HG03457 (cell line): ENCODE data around the gene TMEM130.
A peak's percentile ranks its signal among the peaks of the same experiment; 100 is the strongest.

ENCODE experiments used
- ATAC-seq: cut with Tn5 transposase; IDR thresholded peaks from one replicate; pipeline ENCODE4 v1.9.1; 2021; ENCODE audit warnings: moderate number of reproducible peaks; ENCODE audit not compliant: unreplicated experiment

The TMEM130 gene, protein sequence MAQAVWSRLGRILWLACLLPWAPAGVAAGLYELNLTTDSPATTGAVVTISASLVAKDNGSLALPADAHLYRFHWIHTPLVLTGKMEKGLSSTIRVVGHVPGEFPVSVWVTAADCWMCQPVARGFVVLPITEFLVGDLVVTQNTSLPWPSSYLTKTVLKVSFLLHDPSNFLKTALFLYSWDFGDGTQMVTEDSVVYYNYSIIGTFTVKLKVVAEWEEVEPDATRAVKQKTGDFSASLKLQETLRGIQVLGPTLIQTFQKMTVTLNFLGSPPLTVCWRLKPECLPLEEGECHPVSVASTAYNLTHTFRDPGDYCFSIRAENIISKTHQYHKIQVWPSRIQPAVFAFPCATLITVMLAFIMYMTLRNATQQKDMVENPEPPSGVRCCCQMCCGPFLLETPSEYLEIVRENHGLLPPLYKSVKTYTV

DNA sequence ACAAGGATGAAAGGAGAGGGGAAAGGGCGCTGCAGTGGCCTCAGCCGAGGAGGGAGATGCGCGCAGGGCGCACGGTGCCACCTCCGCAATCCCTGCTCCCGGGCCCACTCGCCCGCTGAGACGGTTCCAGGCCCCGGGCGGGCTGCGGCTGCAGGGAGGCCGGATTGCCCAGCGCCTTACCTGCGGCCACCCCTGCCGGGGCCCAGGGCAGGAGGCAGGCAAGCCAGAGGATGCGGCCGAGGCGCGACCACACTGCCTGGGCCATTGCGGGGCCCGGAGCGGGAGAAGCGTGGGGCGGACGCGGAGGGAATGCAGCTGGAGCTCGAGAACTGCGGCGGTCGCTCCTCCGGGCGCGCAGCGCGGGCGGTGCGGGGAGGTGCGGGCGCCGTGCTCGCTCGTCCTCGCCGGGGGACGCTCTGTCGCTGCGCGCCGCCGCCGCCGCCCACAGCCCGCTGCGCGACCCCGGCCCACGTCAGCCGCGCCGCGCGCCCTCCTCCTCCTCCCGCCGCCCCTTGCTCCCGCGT, at the start of gene TMEM130:
Gene TMEM130, minus strand, starts transcription at position 418 of the 524 bp plus-strand sequence. Its CDS starts 153 bp downstream, at position 265.
- no peak for ATAC-seq

DNA sequence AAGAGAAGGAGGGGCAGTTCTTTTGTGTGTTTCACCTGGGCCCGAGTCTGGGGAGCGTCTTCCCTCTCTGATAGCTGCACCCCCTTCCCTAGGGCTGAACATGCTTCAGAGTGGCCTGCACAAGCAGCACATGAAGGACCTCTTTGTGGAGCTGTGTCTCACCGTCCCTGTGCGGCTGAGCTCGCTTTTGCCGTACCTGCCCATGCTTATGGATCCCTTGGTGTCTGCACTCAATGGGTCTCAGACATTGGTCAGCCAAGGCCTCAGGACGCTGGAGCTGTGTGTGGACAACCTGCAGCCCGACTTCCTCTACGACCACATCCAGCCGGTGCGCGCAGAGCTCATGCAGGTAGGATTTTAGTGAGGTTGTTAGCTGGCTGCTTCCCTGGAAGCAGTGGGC, 47.5 kb upstream of the TMEM130 start:
- no peak for ATAC-seq

DNA sequence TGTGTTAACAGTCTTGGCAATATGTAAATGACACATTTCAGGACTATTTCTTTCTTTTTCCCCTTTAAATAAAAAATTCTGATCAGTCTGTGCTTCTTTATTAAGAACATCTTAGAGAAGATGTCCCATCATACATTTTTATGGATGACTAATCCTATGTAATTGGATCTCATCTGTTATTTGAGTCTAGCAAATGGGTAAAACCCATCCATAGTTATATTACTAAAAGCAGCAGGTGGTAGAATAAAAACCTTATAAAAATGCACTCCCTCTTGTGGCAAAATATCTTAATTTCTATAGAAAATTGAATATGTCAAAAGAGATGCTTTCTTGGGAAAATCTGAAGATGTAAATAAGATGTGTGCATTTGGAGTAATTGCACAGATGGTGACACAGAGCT, 43.8 kb upstream of the TMEM130 start:
- ATAC-seq: no peak

DNA sequence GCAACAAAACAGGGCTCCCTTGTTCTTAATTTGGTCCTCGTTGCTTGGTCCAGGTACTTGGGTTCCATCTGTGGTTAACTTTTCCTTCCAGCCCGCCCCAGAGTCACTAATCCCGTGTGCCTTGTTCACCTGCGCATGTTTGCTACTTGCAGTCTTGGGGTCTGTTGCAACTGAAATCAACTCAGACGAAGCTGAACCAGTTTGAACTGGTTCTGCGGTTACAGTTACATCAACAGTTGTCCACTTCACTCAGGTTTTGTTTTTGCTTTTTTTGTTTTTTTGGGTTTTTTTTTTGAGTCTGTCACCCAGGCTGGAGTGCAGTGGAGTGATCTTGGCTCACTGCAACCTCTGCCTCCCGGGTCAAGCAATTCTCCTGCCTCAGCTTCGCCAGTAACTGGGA, 43.2 kb upstream of the TMEM130 start:
- no peak for ATAC-seq

DNA sequence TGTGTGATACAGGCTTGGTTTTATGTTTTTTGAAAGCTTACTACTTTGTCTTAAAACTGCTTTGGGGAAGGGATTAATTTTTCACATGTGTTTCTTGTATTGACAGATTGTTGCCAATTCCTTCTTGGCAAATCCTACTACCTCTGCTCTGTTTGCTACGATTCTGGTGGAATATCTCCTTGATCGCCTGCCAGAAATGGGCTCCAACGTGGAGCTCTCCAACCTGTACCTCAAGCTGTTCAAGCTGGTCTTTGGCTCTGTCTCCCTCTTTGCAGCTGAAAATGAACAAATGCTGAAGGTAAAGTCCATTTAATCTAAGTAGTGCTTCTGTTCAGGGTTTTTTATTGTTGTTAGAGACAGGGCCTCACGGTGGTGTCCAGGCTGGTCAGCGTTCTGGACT, 42.1 kb upstream of the TMEM130 start:
- ATAC-seq: no peak

DNA sequence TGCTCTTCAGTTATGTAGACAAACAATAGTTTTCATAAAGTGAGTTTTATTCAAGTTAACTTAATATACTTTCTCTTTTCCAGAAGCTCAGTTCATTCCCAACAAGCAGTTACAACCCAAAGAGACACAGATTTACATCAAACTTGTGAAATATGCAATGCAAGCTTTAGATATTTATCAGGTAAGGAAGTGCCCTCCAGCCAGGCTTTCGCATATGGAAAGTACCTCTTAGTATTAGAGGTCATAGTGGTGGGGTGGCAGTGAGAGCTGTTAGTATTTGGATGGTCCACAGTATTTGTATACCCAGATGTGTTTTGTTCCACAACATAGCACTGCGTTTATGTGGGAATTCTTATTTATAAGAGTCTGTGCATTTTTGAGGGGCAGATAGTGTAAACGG, 40.6 kb upstream of the TMEM130 start:
- no peak for ATAC-seq

DNA sequence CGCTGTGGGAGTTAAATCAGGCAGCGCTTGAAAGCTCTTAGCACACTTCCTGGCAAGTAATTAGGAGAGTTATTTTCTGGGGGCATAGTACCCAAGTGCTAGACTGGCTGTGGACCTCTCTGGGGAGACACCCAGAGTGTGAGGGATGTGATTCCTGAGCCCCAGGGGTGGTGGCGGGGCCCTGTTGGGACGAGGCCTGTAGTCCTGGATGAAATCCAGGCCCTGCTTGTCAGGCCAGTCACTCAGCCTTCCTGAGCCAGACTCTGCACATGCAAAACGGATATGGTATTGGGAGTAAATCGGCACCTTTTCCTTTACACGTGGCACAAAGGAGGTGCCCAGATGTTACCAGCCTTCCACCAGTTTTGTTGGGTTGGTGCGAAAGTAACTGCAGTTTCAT, 39.7 kb upstream of the TMEM130 start:
- ATAC-seq: no peak

DNA sequence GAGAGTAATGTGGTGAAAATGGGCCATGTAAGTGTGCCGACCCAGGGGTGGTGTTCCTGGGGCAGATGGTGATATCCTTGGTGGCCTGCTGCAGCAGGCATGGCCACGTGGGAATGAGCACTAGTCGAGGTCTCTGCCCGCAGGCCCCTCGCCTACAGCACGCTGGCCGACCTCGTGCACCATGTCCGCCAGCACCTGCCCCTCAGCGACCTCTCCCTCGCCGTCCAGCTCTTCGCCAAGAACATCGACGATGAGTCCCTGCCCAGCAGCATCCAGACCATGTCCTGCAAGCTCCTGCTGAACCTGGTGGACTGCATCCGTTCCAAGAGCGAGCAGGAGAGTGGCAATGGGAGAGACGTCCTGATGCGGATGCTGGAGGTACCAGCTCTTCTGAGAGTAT, 38.8 kb upstream of the TMEM130 start:
- no peak for ATAC-seq

DNA sequence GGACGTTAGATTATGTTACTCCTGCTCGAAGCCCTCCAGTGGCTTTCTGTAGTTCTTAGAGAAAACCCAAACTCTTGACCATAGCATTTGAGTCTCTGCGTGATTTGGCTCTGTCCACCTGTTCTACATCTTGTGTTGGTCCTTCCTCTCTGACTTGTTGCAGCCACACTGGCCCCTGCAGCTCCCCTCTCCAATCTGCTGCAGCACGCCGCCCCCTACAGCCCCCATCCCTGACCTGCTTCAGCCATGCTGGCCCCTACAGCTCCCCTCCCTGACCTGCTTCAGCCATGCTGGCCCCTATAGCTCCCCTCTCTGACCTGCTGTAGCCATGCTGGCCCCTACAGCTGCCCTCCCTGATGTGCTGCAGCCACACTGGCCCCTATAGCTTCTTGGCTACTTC, 37.8 kb upstream of the TMEM130 start:
- ATAC-seq: no peak

DNA sequence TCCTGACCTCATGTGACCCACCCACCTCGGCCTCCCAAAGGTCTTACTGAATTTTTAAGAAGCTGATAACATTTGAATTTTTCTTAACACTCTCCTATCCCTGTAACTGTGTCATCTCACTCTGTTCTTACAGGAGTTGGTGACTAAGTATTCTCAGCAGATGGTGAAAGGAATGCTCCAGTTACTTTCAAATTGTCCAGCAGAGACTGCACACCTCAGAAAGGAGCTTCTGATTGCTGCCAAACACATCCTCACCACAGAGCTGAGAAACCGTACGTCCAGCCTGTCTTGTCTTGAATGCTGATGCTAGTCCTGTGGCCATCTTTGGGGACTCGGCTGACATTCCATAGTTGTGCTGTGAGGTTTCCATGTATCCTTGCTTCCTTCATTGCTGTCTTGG, 33.4 kb upstream of the TMEM130 start:
- no peak for ATAC-seq

DNA sequence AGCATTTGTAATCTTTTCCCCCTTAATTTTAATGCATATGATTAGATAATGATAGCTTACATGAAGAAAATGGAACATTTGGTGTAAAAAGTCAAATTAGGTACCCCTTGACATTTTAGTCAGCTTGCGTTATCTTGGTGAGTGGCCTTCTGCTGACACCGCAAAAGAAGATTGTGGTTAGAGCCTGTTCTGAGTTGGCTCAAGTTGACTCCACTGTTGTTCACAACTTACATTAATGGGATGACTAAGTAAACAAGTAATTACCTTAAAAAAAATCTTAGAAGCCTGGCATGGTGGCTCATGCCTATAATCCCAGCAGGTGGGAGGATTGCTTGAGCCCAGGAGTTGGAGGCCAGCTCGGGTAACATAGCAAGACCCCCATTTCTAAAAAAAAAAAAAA, 32.7 kb upstream of the TMEM130 start:
- no peak for ATAC-seq

DNA sequence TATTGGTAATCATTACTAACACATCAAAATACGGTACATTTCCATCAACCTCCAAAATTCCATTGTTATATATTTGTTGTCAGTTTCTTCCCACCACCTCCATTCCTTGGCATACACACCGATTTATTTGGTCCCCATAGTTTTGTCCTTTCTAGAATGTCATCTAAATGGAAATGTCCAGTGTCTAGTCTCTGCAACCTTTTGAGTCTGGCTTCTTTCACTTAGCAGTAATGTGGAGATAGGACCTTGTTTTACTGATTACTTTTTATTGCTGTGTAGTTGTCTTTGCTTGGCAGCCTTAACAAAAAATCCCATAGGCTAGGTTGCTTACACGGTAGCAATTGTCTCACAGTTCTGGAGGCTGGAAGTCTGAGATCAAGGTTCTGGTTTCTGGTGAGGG, 31.0 kb upstream of the TMEM130 start:
- no peak for ATAC-seq

DNA sequence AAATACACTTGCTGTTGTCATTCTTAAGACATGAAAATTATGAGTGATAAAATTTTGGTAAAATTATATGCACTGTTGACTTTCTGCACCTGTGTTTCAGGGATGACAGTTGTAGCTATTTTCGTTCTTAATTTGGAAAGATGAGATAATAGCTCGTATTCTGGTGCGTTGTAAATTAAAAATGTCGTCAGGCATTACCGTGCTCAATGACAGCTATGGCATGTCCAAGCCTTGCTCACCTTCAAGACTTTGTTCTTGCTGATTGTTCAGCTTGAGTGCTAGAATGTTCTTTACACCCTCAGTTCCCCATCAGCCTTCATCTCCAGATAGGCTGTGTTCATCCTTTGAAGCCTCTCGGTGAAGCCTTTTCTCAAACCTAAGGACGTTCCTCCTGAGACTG, 30.0 kb upstream of the TMEM130 start:
- no peak for ATAC-seq

DNA sequence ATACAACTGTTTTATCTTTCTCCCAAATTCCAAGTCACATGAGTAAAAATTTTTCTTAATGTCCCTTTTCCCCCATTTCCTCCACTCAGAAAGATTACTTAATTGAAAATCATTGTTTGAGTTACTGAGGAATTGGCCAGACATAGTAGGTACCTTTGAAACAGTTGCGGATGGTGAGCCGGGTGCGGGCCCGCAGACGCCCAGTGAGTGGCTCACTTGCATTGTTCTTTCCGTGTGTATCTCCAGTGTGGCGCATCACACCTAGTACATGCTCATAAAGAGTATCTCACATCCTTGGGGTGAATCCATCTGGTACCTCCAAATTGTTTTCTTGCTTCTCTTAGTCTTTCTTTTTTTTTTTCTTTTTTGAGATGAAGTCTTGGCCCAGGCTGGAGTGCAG, 22.8 kb upstream of the TMEM130 start:
- ATAC-seq: no peak

DNA sequence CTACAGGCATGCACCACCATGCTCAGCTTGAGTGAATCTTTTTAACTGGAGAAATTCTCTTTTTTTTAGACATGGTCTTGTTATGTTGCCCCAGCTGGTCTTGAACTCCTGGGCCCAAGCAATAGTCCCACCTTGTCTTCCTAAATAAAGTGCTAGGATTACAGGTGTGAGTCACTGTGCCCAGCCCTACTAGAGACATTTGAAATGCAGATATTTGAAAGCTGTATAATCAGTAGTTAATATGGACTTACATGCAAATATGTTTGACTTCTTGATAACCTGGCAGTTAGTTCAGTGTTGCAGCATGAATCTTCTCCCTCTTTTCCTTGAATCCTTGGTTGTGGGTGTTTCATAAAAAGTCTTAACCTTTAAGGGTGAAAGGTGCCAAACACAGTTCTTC, 17.2 kb upstream of the TMEM130 start:
- ATAC-seq: no peak

DNA sequence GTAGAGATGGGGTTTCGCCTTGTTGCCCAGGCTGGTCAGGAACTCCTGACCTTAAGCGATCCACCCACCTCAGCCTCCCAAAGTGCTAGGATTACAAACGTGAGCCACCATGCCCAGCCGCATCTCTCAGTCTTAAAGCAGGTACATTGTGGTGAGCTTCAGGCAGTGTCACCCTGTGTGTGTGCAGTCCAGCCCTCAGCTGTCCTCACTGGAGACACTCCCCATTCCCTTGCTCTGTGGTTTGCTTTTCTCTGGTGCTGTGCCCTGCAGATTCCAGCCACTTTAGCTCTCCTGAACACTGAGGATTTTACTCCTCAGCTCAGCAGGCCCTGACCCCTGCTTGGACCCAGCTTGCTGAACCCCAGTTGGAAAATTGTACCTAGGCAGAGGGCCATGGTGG, 14.6 kb upstream of the TMEM130 start:
- ATAC-seq: no peak

DNA sequence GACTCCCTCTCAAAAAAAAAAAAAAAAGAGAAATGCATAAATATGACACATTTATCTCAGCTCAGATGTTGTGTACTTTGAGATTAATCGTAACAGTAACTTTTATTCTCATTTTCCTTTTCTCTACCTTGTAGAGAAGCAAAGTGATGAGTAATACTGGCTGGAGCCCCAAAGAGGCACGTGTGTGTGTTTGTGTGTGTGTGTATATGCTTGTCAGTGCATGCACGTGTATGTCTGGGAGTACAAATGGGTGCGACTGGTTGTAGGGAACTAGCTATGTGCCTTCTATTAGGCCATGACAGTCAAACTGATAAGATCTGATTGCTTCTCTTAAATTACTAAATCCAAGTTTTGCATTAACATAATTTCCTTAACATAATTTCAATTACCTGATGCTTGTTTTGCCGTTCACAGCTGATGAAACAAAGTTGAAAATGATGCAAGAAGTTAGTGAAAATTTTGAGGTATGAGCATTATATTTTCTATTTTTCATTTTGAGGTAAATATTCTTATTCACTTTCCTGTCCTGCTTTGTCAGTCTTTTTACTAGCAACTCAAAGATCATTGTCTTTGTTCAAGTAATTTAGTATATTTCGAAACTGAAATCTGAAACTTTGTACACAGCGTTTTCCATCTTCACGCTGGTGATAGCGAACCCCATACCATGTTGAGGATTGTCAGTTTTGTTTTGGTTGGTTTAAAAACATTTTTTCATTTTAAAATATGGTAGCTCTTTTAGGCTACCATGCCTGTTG, 11.9 kb upstream of the TMEM130 start:
- ATAC-seq: no peak

DNA sequence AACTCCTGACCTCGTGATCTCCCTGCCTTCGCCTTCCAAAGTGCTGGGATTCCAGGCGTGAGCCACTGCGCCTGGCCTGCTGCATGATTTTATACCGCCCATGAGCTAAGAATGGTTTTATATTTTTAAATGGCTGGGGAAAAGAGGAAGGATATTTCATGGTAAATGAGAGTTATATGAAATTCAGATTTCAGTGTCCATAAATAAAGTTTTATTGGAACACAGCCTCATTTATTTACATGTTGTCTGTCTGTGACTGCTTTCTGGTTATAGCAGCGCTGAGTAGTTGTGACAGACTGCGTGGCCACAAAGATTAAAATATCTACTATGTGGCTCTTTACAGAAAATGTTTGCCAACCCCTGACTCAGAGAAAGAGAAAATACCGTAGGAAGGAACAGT, 10.7 kb upstream of the TMEM130 start:
- no peak for ATAC-seq

DNA sequence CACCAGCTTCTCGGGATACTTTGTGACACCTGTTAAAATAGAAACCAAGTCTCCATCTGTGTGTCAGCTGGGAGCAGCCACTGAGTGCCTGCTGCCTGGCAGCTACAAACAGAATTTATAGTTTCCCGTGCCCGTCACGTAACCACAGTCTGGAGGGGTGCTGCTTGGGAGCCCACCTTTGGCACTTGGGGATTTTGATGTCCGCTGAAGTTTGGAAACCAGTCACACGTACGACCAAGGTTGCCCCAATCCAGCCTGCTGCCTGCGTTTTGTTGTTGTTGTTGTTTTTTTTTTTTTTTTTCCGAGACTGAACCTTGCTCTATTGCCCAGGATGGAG, 10.1 kb upstream of the TMEM130 start:
- no peak for ATAC-seq

DNA sequence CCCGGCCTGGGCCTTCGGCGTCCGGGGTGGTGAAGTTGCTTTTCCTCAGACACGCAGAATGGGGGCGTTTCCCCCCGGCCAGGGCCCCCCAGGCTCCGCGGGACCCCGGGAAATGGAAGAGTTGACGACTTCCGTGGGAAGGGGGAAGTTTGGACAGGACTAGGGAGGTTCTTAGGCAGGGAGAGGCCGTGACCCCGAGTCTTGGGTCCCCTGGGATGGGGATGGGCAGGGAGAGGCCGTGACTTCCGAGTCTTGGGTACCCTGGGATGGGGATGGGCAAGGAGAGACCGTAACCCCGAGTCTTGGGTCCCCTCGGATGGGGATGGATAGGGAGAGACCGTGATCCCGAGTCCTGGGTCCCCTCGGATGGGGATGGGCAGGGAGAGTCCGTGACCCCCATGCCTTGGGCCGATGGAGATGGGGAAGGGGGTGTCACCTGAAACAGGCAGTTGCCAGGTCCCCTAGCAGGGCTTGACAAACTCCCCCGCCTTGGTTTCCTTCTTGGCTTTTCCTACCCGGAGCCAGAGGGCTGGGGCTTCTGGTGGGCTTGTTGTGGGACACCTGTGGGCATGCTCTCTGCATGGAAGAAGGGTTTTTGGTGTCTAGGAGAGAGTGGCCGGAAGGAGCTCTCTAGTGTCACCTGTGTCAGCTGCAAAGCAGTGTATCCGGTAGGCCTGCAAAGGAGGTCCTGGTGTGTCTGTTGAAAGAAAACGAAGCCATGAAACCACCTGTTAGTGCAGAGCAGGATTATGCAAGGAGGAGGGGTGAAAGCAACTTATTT, 9.6 kb upstream of the TMEM130 start:
- peak; percentile 68 for ATAC-seq

DNA sequence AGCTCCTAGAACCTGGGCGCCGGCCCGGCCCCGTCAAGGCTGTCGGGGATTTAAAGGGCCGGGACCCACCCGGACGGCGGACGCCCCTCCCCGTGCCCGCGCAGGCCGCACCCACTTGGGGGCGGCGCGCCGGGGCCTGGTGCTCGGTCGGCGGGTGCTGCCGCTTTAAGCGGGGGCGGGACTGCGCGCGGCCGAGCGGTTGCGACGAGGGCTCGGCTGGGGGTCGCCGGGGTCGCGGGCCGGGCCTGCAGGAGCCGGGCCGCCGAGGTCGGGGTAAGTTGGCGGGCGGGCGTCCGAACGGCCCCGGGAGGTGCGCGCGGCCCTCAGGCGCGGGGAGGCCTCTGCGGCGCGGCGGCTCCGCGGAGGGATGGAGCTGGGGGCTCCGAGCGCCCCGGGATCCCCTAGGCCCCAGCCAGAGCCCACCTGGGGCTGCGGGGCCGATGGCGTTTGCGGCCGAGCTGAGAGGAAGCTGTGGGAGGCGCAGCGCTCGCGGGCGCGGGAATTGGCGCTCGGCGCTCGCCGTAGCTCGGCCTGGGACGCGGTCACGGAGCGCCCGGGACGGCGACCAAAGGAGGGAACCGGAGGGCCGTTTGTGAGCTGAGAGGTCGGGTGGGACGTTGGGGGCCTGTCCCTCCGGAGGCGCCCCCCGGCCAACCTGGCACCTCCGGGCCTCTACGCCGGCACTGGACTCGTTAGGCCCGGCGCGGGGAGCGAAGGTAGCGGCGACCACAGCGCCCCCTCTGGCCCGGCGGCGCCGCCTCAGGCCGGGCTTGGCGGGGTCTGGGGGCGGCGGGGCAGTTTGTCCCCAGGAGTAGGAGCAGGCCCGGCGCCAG, 8.8 kb upstream of the TMEM130 start, which contains the start of gene TRRAP:
Gene TRRAP, plus strand, starts transcription at position 168 of the 833 bp plus-strand sequence. CDS start 2,619 bp downstream, outside the sequence.
- ATAC-seq: peak; percentile 61
